Body of pancreas (tissue), 4 donors: ENCODE data around the gene SFXN3. TPM values are rescaled to one million over a fixed set of nuclear protein-coding genes. Genes with fewer than 3 reads are reported as not detected.

Experiments used
- ATAC-seq: fragments of 150-250 bp; one replicate; pipeline ENCODE4 v1.9.1; 2016
- DNase-seq, 4 donors: peaks; one replicate each; pipeline ENCODE4 v3.0.0-alpha.2; 2019
- H3K27ac ChIP-seq, 4 donors: fragments of 200-600 bp; sonication (generic); 1 replicate in 3 of 4; 2 replicates in 1 of 4; pipeline versions ENCODE4 v1.5.1 to v1.6.1; 2016 to 2019; ENCODE audit warnings: mild to moderate bottlenecking in 1 of 4, mixed read lengths in 1 of 4, moderate library complexity in 1 of 4
- H3K27me3 ChIP-seq, 2 donors: fragments of 200-600 bp; sonication (generic); one replicate each; pipeline ENCODE4 v1.6.0; 2016; ENCODE audit warnings: mild to moderate bottlenecking in 1 of 2
- H3K36me3 ChIP-seq, 2 donors: fragments of 200-600 bp; sonication (generic); replicated peaks in 1 of 2; 2 replicates each; pipeline ENCODE4 v1.5.1; 2016; ENCODE audit warnings: low read depth in 2 of 2; ENCODE audit not compliant: insufficient read depth in 1 of 2
- H3K4me1 ChIP-seq: fragments of 200-600 bp; sonication (generic); one replicate; pipeline ENCODE4 v1.6.0; 2016
- H3K4me3 ChIP-seq, 2 donors: fragments of 200-600 bp; sonication (generic); 1 replicate in 1 of 2; 2 replicates in 1 of 2; pipeline ENCODE4 v1.5.1; 2016 to 2019
- H3K9me3 ChIP-seq, 3 donors: fragments of 200-600 bp; sonication (generic); 1 replicate in 2 of 3; 2 replicates in 1 of 3; pipeline ENCODE4 v1.5.1; 2016
- CTCF ChIP-seq, 7 experiments: fragments of 450-650 bp in 4 of 7; fragments of 200-600 bp in 3 of 7; sonication (generic) in 3 of 7; IDR thresholded peaks; one replicate each; pipeline ENCODE4 v1.5.1; 2016 to 2019; ENCODE audit warnings: antibody characterized with exemption in 7 of 7
- POLR2A ChIP-seq, 3 donors: fragments of 450-650 bp; IDR thresholded peaks; one replicate each; pipeline ENCODE4 v1.6.1; 2016; ENCODE audit warnings: antibody characterized with exemption in 3 of 3, mild to moderate bottlenecking in 2 of 3
- WGBS, 2 donors: methylation state at CpG; one replicate each; pipeline ENCODE4 v1.1.5; 2017; 5-methylcytosine and 5-hydroxymethylcytosine counted together
- intact Hi-C: fragments of 100-400 bp; cut with DNase I; formaldehyde crosslinking; loops from one replicate; pipeline ENCODE4 v1.15.1; 2023
- total RNA-seq, 2 donors: library from RNA; depleted of rRNA; stranded (reverse); fragments of >200 nt; gene quantifications; one replicate each; pipeline ENCODE4 v1.1.0, GENCODE V29; 2016

SFXN3 gene
- total RNA-seq, 2 donors from 2014 or later: 23.4 to 61.7 TPM

- DNase-seq (no peak), ATAC-seq (no peak)
- Histone ChIP-seq H3K36me3 (no peaks in the 10 kb centered on the region), H3K4me1 (peaks cover 21% of the 10 kb centered on the region), H3K27ac (no peak overlapping the region), H3K4me3 (no peak overlapping the region), H3K9me3 (no peaks in the 10 kb centered on the region), H3K27me3 (peaks cover 0 to 20% of the 10 kb centered on the region in 2 donors)
- intact Hi-C loops: no loop called here
- 90 to 94% methylated on average over 2 to 3 of the region's 3 CpGs for WGBS, 2 donors
- no peak for TF ChIP-seq CTCF (IDR thresholded peaks at IDR 0.05)
- TF ChIP-seq POLR2A (IDR thresholded peaks at IDR 0.05): no peak
These were observed 21.3 kb downstream of the SFXN3 start for GRCh38 chr10:101052285-101052684.

DNA sequence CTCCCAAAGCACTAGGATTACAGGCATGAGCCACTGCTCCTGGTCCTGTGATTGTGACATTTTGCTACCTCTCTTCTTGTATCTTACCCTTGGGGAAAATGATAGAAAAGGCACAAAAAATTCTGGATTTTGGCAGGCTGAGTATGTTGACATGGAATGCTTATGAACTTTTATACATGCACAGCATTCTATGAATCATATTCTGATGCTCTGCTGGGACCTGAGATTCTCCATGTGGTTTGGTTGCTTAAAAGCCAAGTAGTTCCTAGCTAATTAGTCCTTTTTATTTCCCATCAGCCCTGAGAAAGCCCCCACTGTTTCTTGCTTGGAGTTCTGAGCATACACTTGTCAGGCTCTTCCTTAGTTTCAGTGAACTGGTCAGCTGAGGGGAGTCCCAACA is 22.5 kb downstream of the SFXN3 start:
- intact Hi-C loops: no loop called here
- DNase-seq (no peak), ATAC-seq (no peak)
- H3K36me3 ChIP-seq: no peaks in the 10 kb centered on the region
- no peaks in the 10 kb centered on the region for H3K9me3 ChIP-seq
- H3K27me3 ChIP-seq: peaks cover 0 to 16% of the 10 kb centered on the region in 2 donors
- no peak overlapping the region for H3K4me3 ChIP-seq
- no peak overlapping the region for H3K27ac ChIP-seq
- TF ChIP-seq CTCF (IDR thresholded peaks at IDR 0.05) (no peak), POLR2A (IDR thresholded peaks at IDR 0.05) (no peak)
- H3K4me1 ChIP-seq: peaks cover 15% of the 10 kb centered on the region

GRCh38 chr10:101054351-101054750 is 23.3 kb downstream of the SFXN3 start:
- no peak for DNase-seq
- TF ChIP-seq CTCF (IDR thresholded peaks at IDR 0.05) (no peak), POLR2A (IDR thresholded peaks at IDR 0.05) (no peak)

GRCh38 chr10:101054876-101055275 is 23.8 kb downstream of the SFXN3 start:
- no peak overlapping the region for H3K4me3 ChIP-seq
- ATAC-seq (no peak), DNase-seq (no peak)
- H3K9me3 ChIP-seq: no peaks in the 10 kb centered on the region
- no peaks in the 10 kb centered on the region for H3K36me3 ChIP-seq
- peaks cover 17% of the 10 kb centered on the region for H3K4me1 ChIP-seq
- intact Hi-C loops: no loop called here
- TF ChIP-seq POLR2A (IDR thresholded peaks at IDR 0.05): no peak
- no peak for TF ChIP-seq CTCF (IDR thresholded peaks at IDR 0.05)
- peaks cover 0 to 3% of the 10 kb centered on the region in 2 donors for H3K27me3 ChIP-seq
- 75 to 92% methylated on average over 5 of the region's 5 CpGs for WGBS, 2 donors
- H3K27ac ChIP-seq: no peak overlapping the region

More at GRCh38 chr10:101054351-101054750, 23.3 kb downstream of the SFXN3 start:
- Histone ChIP-seq H3K27me3 (peaks cover 0 to 8% of the 10 kb centered on the region in 2 donors), H3K27ac (no peak overlapping the region), H3K9me3 (no peaks in the 10 kb centered on the region), H3K4me3 (no peak overlapping the region), H3K36me3 (no peaks in the 10 kb centered on the region), H3K4me1 (peaks cover 15% of the 10 kb centered on the region)
- 77 to 82% methylated on average over 1 of the region's 1 CpG for WGBS, 2 donors
- intact Hi-C loops: no loop called here
- no peak for ATAC-seq

- DNase-seq: no peak
These were observed 24.4 kb downstream of the SFXN3 start for GRCh38 chr10:101055411-101055810.

More at GRCh38 chr10:101055411-101055810, 24.4 kb downstream of the SFXN3 start:
- intact Hi-C loops: no loop called here
- Histone ChIP-seq H3K27ac (no peak overlapping the region), H3K4me1 (peaks cover 17% of the 10 kb centered on the region), H3K9me3 (no peaks in the 10 kb centered on the region), H3K36me3 (no peaks in the 10 kb centered on the region), H3K27me3 (no peaks in the 10 kb centered on the region), H3K4me3 (no peak overlapping the region)
- no peak for TF ChIP-seq POLR2A (IDR thresholded peaks at IDR 0.05)
- TF ChIP-seq CTCF (IDR thresholded peaks at IDR 0.05): no peak
- ATAC-seq: no peak
- 68 to 84% methylated on average over 3 to 4 of the region's 4 CpGs for WGBS, 2 donors
